CD4-positive, alpha-beta T cell treated with Interferon gamma for 1 hour (primary cell): ENCODE measurements around the gene CDC14A.
A peak's percentile ranks its signal among the peaks of the same experiment; 100 is the strongest.

Experiments
- DNase-seq: peaks from one replicate; pipeline ENCODE4 v3.0.0-alpha.2; 2020

The CDC14A gene

DNA sequence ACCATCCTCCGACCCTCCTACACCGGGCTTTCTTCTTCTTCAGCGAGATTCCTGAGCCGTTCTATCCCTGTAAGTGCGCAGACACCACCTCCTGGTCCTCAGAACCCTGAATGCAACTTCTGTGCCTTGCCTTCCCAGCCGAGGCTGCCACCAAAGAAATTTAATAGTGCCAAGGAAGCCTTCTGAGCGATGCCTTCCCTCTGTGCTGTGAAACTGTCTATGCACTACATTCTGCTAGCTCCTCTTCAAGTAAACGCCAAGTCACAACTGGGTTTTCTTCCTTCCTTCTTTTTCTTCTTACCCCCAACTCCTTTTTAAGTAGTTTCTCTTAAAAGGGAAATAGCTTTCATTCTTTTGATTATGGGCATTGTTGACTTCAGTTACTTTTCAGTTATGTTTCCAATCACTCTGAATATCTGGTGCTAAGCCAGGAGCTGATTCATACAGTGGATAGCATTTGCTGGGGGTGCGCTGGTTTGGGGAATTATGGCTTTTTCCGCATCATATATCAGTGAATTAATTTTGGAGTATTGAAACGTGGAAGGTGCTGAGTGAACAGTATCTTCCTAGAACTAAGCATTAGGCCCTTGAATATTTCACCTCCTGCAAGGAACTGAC lies 147.0 kb downstream of the CDC14A start:
- DNase-seq: no peak

DNA sequence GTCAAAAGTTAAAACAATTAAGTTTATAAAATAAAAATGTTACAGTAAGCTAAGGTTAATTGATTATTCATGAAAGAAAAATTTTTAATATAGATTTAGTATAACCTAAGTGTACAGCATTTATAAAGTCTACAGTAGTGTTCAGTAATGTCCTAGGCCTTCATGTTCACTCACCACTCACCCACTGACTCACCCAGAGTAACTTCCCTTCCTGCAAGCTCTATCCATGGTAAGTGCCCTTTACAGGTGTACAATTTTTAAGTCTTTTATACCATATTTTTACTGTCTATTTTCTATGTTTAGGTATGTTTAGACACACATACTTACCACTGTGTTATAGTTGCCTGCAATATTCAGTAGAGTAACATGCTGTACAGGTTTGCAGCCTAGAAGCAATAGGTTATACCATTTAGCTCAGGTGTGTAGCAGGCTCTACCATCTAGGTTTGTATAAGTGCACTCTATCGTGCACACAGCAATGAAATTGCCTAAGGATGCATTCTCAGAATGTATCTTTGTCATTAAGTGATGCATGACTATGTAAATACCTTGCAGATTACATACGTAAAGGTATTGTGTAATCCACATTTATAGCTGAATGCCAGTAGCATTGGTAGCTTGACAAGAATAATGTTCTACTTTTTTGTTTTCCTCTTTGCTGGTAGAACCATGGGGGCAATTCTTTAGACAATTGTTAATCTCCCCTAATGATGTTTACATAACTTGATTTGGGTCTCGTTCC lies 149.9 kb downstream of the CDC14A start:
- DNase-seq: no peak

DNA sequence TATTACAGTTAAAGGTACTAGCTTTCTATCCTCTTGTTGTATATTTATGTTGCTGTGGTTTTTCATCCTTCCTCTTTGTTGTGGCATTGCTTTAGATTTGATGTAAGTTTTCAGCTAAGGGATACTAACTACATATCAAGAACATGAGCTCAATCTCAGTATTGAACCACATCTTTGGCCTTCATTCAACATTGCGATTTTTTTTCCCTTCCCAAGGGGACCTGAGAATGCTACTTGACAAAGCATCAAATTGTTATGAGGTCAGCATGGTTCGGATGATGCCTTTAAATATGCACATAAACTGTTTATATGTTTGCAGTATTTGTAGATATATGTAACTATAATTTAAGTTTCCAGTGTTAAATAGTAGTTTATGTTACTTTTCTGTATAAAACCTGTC lies 153.9 kb downstream of the CDC14A start:
- DNase-seq: no peak

DNA sequence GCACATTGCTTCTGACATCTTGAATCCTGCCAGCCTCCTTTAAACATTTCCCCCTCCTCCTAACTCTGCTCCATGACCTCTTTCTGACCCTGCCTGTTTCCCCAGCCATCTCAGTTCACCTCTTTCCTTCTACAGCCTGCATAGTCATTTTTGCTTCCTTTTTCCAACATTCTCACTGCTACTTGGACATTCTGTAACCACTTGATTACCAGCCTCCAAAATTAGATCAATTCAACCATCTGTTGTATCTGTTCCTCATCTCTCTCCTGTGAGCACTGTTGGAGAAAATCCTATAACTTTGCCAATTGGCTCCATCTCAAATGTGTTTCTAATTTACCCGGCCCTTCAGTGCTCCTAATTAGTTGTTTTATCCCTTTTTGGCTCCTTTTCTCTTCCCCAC lies 158.1 kb downstream of the CDC14A start:
- DNase-seq: no peak

DNA sequence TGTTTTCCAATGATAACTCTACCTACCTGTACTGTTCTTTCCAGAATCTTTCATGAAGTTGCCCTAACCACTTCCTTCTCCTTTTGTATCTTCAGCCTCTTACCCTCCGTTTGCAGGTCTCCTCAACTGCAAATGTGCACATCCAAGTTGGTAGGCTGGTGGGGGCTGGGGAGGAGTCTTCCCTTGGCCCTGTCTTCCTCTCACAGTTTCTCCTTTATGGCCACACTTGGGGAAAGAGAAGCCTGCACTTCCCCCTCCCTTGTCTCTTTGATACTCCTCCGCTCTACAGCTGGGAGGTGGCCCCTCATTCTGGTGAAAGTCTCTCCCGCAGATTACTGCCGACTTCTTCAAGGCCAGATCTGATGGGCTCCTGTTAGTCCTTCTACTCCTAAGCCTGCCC lies 158.8 kb downstream of the CDC14A start:
- DNase-seq: no peak

DNA sequence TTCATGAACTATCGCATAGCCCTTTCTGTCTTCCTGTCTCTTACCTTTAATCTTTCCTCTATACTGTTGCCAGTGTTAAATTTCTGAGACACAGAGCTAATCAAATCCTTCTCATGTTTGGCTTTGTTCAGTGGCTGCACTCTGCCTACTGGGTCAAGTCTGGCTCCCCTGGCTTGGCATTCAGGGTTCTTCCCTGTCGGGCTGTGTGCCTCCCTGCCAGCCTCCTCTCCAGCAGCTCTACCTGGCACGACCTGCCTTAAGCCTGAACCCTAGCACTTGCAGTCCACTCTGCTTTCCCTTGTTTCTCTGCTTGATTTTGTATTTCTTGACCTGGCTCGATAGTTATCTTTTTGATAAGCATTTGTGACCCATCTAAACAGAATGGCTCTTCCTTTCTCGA lies 159.5 kb downstream of the CDC14A start:
- no peak for DNase-seq

DNA sequence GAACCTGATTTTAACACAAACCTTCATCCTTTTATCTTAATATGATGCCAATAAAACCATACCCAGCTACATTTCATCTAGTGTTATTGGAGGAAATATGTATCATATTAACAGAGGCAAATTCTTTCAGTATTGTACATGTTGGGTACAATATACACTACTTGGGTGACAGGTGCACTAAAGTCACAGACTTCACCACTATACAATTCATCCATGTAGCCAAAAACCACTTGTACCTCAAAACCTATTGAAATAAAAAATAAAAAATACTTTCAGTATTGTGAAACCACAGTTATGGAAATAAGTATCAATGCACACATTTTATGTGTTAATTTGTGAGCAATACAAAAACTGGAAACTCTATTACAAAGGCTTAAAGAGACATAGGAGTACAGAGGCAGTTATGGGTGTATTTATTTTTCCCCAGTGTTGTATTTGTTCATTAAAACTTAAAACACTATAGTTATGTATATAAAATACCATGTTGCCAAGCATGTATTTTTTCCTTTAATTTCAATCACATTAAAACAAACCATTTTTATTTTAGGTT lies 160.6 kb downstream of the CDC14A start:
- DNase-seq: no peak

DNA sequence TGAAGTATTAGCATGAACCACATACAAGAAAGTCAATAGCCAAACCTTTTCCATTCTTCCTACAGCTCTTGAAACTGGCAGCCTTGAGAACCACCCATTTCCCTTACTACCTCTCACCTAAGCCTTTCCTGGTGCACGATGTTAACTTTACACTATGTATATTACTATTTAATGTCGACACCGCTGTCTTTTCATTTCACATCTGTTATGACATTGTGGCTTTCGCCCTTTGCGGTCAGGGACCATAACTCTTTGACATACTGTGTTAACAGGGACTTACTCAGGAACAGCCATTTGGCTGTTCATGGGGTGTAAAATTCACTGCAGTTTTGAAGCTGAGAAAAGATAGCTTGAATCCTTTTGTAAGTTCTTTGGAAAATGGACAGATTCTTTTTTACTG lies 164.6 kb downstream of the CDC14A start:
- DNase-seq: no peak

DNA sequence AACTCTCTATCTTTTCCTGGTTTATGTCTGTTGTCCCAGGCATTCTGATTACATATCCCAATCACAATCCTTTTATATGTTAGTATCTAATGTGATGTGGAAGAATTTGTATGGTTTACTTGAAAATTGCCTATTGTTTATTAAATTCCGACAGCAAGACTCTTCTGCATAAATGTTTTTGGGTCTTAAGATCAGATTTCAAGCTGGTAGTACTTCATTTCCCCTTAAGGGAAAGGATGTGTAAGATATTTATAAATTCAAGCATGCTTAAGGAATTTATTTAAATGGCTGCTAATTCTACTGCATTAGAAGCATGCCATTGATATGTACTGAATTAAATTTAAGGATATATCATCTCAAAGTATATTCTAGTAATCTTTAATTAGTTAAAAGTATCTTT lies 165.2 kb downstream of the CDC14A start:
- DNase-seq: no peak

DNA sequence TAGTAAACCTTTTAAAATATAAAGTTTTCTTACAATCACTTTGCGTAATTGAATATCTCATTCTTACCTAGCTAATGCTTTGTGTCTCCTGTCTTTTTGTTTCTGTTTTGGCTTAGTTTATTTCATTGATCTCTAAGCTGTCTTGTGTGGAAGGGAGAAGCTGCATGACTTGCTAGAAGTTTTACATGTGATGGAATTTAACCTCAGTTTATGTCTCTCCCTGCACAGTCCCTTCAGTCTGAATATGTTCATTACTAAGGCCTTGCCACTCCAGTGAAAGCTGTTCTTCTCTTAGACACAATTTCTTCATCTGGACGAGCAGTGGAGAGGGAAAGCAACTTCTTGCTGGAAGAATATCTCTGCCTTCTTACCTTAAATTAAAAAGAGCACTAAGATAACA lies 165.7 kb downstream of the CDC14A start:
- no peak for DNase-seq

DNA sequence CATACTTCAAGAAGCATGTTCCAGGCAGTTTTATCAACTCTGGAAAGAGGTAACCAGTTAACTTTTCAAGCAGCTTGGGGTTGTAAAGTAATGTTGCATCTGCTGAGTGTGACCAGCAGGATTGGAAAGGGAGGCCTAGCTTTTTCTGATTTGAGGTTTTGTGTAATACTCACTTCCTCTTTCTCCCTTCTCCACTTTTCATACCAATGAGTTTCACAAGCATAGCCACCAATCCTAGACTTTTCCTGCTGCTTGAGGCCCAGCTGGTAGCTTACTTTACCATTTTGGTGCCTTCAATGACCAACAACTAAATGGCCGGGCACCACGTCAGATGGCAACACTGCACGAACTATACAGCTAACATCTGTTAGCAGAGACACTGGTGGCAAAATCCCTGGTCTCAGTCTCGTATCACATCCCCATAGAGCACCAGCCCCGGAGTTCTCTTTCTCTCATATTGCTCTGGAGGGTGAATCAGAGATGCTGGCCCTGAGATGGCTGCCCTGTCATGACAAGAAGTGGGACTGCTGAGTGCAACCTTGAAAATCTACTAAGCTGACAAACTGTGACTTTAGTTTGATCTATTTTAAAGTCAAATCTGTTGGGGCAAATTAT lies 170.8 kb downstream of the CDC14A start:
- DNase-seq: no peak

DNA sequence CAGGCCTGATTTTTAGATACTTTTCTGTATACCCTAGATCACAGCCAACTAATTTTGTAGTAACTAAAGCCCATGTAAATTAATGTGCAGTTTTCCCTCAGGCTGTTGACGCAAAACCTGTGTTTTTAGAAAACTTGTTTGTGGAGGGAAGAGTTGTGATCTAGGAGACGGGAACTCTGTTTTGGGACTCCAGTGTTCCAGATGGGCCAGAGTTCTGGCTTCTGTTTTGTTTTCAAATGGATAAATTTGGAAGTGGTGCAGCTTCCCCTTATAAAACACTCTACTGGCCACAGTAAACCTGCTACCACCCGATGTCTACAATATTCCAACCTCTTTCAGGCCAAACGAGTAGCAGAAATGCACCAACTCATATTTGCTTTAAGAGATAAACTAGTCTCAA lies 172.0 kb downstream of the CDC14A start:
- no peak for DNase-seq

DNA sequence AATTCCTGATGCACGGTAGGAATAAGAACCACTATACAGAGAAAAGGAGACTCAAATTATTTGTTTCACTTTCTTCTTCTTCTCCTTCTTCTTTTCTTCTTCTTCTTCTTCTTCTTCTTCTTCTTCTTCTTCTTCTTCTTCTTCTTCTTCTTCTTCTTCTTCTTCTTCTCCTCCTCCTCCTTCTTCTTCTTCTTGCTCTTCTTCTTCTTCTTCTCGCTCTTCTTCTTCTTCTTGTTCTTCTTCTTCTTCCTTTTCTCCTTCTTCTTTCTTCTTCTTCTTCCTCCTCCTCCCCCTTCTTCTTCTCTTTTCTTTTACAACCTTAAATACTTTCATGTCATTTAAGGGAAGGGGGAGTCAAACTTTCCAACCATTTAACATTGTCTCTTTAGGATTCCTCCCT lies 174.6 kb downstream of the CDC14A start:
- DNase-seq: no peak

DNA sequence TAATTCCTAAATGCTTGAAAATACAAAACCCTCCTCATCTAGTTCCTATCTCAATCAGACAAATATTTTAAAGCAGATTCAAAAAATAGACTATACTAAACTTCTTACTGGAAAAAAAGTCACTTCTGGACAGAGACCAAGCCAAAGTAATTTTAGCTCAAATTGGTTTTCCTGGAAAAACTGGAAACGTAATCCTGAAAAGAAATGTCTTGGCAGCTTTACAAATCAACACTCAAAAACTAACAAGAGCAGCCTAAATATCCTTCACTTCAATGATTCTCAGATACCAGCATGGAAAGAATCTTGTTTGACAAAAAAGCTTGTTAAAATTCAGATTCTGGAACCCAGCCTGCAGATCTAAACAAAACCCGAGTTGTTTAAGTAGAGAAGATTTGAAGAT lies 176.6 kb downstream of the CDC14A start:
- DNase-seq: no peak

DNA sequence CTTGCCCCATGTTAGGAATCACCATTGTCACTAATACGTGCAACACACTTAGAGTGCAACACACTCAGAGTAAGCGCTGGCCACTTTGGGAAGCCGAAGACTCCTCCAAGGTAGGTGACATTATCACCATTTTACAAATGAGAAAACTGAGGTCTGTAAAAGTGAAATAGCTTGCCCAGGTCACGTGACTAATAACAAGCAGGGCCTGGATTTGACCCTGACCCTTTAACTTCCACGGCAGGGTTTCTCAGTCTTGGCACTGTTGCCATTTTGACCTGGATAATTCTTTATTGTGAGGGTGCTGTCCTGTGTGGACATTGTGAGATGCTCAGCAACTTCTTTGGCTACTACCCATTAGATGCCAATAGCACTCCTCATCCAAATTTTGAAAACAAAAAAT lies 177.8 kb downstream of the CDC14A start:
- no peak for DNase-seq

DNA sequence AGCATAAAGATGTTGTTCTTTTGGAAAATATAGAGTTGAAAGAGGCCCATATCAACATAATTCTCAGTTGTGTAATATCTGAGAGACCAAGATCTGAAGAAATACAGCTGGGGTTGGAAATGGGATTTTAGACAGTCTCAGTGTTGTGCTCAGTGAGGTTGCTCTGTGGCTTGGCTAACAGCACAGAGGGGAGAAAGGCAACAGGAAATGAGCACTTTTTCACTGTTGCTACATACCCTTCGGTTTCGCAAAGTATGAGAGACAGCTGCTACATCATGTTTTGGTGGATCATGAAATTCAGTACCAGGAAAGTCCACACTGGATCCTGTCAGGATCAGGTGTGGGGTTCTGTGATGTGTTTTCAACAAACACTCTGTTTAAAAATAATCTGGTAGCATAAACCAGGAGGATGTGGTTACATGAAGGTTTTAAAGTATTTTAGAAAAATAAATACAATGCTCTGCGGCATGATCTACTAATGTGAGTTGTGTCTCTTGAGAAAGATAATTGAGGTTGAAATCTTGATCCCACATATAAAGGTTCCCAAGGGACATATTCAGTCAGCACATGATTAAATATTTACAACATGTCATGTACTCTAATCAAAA lies 178.7 kb downstream of the CDC14A start:
- peak; percentile 31 for DNase-seq

DNA sequence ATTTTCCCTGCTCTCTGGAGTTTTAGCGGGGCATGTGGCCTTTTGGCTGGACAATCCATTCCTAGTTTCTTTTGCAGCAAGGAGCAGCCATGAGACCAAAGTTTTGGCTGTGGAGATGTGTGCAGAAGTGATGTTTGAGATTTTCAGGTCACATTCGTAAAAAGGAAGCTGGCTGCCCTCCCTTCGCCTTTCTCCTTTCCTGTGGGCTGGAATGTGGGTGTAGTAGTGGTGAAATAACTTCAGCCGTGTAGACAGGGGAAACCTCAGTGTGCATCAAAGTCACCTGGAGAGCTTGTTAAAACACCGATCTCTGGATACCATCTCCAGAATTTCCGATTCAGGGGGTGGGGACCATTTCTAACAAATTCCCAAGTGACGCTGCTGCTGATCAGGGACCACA lies 180.3 kb downstream of the CDC14A start:
- DNase-seq: no peak

DNA sequence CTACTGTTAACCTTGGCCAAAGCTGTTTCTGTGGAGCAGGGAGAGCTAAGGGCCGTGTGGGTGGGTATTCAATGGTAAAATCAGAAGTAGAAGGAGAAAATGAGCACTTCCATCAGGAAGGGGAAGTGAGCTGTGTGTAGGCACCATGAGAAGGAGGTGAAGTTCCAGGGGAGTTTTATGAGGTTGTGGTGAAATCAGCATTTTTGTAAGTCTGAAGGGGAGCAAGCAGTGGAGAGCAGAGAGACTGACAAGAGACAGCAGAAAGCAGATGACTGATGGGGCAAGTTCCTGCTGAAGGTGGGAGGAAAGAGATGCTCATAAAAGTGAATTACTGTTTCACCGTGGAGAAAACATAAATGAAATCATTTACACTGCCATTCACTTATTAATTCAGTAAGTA lies 183.0 kb downstream of the CDC14A start:
- no peak for DNase-seq

DNA sequence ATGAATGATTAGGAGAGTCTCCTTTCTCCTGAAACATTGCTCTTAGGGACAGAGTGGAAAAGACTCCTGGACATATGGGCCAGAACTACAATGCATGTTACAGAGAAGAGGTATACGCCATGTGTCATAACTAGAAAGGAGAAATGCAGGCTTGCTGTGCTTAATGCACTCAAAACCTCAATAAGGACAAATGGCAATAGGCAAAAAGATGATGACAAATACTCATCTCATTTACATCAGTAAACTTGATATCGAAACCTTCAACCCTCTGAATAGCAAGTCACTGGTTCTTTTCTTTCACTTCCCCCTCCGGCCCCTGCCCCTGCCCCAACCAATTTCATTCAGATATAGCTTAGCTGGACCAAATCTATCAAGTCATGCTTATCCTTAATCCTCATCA lies 183.7 kb downstream of the CDC14A start:
- DNase-seq: no peak

DNA sequence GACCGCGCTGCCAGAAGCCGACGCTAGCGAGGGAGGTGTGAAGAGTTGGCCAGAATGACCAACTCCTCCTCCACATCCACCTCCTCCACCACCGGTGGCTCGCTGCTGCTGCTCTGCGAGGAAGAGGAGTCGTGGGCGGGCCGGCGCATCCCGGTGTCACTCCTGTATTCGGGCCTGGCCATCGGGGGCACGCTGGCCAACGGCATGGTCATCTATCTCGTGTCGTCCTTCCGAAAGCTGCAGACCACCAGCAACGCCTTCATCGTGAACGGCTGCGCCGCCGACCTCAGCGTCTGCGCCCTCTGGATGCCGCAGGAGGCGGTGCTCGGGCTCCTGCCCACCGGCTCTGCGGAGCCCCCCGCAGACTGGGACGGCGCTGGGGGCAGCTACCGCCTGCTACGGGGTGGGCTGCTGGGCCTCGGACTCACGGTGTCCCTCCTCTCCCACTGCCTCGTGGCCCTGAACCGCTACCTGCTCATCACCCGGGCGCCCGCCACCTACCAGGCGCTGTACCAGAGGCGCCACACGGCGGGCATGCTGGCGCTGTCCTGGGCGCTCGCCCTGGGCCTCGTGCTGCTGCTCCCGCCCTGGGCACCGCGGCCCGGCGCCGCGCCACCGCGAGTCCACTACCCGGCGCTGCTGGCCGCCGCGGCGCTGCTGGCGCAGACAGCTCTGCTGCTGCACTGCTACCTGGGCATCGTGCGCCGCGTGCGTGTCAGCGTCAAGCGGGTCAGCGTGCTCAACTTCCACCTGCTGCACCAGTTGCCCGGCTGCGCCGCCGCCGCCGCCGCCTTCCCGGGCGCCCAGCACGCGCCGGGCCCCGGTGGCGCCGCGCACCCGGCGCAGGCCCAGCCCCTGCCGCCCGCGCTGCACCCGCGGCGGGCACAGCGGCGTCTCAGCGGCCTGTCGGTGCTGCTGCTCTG lies 186.9 kb downstream of the CDC14A start:
- DNase-seq: no peak

DNA sequence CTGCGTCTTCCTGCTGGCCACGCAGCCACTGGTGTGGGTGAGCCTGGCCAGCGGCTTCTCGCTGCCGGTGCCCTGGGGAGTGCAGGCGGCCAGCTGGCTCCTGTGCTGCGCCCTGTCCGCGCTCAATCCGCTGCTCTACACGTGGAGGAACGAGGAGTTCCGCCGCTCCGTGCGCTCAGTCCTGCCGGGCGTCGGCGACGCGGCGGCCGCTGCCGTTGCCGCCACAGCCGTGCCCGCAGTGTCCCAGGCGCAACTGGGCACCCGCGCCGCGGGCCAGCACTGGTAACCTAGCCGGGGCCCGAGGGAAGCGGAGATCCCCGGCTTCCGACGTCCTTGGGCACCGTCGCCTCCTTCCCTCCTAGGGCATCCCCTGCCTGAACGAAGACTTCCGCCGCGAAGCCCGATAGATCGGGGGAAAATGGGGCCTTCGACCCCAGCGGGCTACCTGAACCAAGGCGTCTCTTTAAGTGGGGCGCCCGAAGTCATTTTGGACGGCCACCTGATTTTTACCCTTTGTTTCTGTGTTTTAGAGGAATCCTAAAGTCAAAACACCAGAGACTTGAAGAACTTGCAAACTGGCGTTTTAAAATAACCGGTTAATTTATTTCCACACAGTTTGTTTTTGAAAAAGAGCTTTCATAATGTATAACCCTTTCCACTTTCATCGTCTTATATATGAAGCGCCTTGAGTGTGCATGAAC lies 187.7 kb downstream of the CDC14A start:
- DNase-seq: no peak

DNA sequence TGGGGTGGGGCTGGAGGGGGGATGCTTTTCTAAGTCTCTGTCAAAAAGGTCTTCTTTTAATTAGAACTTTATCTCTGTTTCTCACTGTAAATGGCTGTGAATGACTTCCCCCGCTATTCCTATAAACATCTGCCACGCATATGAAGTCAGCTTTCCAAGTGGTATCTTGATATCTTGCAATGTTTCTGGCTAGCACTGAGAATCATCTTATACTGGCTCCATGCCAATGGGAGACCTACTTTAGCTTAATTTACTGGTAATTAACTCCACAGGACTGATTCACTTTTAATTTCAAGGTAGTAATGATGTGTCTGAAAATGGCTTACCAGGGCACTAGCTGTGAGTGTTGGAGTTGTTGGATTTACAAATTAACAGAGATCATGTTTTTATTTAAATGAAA lies 190.0 kb downstream of the CDC14A start:
- no peak for DNase-seq
